AG08395 (cell line): ENCODE data around the gene OR2V2.
A peak's percentile ranks its signal among the peaks of the same experiment; 100 is the strongest.
"Not testable (repeated sequence)": the region's sequence is repeated elsewhere in the genome, so short reads cannot be mapped to it uniquely, and the experiment has no call there.

Source experiments
- DNase-seq: peaks from one replicate; pipeline ENCODE4 v3.0.0; 2012; ENCODE audit warnings: mixed read lengths, low spot score

The OR2V2 gene

DNA sequence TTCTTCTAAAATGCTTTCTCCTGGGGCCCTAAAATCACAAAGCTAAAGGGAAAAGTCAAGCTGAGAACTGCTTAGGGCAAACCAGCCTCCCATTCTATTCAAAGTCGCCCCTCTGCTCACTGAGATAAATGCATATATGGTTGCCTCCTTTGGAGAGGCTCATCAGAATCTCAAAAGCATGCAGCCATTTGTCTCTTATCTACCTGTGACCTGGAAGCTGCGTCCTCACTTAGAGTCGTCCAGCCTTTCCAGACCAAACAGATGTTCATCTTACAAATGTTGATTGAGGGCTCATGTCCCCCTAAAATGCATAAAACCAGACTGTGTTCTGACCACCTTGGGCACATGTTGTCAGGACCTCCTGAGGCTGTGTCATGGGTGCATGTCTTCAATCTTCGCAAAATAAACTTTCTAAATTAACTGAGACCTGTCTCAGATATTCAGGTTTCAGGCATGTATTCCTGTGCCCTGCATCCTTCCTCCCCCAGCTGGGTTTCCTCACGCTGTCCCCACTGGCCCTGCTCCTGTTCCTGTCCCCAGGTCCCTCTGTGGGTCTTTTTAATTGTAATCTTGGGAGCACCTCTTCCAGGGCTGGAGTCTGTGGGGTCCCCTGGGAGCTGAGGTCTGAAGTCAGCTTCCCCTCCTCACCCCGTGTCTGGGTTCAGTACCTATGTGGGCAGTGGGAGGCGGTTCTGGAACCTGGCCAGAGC, at the start of gene OR2V2:
Gene OR2V2 (plus strand): TSS at position 660 of the 710 bp plus-strand sequence. CDS start 7,357 bp downstream, outside the sequence.
- not testable (repeated sequence) for DNase-seq

- not testable (repeated sequence) for DNase-seq
Observed at GRCh38 chr5:181097759-181098491, 49.5 kb upstream of the OR2V2 start.

DNA sequence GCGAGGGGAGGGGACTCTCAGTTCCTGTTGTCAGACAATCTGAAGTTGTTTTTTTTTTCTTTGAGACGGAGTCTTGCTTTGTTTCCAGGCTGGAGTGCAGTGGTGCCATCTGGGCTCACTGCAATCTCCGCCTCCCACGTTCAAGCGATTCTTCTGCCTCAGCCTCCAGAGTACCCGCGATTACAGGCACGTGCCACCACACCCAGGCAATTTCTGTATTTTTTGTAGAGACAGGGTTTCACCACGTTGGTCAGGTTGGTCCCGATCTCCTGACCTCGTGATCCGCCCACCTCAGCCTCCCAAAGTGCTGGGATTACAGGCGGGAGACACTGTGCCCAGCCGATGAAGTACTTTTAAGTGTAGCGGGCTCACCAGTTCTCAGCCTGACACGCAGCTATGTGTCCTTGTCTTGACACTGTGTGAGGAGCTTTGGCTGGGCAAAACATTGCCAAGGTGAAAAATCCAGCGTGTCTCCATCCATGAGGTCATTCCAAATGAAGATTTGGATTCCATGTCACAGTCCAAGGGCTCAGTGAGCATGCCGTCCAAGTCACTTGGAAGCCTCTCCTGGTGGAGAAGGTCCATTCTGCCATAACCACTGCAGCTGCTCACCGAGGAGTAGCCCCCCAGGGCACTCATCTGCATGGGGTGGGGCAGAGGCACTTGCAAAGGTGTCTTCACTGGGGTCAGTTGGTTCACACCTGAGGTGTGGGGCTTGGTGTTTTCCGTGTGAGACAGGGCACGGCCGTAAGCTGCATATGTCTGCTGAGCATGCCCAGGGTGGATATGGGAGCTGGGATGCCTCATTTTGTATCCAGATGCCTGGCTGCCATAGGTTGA, 48.4 kb upstream of the OR2V2 start:
- DNase-seq, result no peak

DNA sequence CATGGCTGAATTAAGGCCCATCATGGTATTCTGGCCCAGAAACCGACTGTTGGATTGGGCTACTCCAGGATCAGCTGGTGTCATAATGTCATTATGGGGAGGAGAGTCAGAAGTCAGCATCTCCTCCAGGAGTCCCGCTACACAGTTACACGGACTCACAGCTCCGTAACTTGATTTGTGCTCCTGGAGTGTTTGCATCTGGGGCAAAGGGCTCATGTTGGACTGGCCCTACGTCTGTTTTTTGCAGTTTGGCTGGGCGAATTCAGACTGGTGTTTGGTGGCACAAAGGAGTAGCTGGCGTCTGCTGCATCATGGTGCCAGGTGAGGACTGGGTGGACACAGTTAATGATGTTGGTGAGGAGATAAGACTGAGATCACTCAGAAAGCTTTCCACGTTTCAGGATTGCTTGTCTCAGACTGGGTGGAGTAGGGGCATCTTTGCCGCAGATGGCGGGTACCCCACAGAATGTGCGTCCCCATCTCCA, 47.7 kb upstream of the OR2V2 start:
- DNase-seq, result no peak

DNA sequence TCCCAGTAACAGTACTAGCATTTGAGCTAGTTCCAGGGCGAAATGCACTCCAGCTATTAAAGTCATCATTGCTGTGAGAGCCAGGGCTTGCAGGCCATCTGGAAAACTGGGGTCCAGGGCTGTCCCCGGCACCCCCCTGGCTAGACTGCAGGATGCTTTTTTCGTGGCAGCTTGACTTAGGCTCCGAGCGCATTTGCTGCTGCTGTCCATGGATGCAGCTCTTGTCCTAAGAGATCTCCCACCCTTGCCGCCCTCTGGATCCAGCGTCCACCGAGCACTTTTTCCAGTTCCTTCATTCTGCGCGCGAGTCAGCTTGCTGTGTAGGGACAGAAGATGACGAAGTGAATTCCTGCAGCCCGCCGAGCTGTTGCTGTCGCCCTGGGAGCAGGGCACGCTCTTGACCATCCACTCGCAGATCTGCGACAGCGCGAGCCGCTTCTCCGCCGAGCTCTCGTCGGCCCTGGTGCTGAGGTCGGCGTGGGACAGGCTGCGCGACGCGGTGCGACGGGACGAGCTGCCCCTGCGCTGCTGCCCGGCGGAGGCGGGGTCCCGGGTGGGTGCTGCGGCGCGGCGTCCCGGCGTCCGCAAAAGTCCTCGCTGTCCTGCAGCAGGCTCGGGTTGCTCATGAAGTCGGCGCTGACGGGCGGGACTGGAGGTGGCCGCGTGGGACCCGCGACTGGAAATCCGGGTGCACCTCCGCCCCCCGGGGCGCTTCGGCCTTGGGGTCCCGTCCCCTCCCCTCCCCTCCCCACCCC, 47.1 kb upstream of the OR2V2 start:
- DNase-seq, result peak; percentile 28

GRCh38 chr5:181101030-181101641, 46.2 kb upstream of the OR2V2 start:
- DNase-seq, result not testable (repeated sequence)

DNA sequence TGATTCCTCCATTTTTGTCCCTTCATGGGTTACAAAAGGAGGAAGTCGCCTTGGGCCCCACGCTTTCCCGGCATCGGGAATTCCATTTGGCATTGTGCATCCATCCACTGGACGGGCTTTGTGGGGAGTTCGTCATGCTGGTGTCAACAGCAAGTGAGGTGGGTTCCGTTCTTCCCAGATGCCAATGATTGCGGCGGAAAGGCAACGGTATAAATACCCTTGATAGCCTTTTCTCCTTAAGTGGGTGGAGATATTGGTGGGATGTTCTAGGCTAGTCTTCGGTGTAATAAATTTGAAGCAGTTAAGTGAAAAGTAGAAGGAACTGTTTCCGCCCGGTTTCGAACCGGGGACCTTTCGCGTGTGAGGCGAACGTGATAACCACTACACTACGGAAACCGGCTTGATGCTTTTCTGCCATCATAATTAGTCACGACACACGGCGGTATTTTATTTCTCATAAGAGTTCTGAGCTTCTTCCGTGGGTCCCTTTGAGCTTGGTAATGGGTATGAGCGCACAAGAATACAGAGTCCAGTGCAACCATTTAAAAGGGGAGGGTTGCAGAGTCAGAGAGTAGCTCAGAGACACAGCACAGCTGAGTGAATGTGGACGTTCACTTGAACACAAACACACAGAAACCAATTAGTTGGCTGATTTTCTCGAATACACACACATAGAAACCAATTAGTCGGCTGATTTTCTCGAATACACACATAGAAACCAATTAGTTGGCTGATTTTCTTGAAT, 45.3 kb upstream of the OR2V2 start:
- DNase-seq, result not testable (repeated sequence)

DNA sequence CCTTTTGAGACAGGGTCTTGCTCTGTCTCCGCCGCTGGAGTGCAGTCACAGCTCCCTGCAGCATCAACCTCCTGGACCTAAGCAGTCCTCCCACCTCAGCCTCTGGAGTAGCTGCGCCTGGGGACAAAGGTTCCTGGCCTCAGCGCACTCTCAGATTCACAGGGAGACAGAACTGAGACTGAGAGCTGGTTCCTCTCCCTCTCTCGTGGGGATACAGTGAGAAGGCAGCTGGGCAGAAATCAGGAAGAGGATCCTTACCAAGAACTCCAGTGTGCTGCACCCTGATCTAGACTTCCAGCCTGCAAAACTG, 43.2 kb upstream of the OR2V2 start:
- not testable (repeated sequence) for DNase-seq

- DNase-seq, result not testable (repeated sequence)
Observed at GRCh38 chr5:181104606-181105390, 42.6 kb upstream of the OR2V2 start.

DNA sequence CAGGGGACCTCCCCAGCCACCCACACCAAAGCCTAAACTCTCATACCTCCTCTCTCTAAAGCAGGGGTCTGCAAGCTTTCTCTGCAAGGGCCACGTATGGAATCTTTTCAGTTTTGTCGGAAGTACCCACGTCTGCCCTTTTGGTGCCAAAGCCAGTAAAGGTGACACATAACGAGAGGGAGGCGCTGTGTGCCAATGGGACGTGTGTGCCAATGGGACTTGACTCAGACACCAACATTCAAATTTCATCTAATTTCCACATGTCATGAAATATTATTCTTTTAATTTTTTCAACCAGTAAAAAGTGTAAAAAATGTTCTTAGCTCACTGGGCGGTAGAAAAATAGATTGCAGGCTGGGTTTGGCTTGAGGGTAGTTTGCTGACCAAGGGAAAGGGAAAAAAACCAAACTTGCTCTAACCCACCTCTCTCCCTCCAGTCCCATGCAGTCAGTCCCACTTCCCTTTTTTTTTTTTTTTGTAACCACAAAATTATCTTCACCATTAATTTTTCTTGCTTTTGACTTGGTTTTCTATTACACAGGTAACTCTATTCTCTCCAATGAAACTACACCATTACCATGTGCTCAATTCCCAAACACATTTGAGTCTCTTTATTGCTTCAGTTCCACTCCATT, 41.9 kb upstream of the OR2V2 start:
- no peak for DNase-seq

DNA sequence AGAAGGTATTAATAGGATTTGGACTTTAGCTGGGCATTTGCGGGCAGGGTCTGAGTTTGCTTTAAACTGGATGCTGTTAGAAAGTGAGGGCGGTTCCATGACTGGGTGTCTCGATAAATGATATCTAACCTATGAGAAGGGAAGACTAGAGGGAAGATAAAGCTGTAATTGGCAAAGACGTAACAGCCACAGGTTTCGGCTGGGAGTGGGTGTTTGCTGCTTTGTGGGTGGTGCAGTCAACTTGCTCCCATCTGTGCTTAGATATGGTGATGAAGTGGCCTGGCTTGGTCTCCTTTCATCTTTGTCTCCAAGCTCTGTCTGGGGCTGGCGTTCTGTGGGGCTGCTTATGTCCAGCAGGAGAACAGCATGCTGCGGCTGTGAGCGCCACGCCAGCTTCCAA, 39.7 kb upstream of the OR2V2 start:
- no peak for DNase-seq

GRCh38 chr5:181108578-181109165, 38.7 kb upstream of the OR2V2 start:
- DNase-seq, result no peak

GRCh38 chr5:181109489-181110013, 37.8 kb upstream of the OR2V2 start:
- no peak for DNase-seq

DNA sequence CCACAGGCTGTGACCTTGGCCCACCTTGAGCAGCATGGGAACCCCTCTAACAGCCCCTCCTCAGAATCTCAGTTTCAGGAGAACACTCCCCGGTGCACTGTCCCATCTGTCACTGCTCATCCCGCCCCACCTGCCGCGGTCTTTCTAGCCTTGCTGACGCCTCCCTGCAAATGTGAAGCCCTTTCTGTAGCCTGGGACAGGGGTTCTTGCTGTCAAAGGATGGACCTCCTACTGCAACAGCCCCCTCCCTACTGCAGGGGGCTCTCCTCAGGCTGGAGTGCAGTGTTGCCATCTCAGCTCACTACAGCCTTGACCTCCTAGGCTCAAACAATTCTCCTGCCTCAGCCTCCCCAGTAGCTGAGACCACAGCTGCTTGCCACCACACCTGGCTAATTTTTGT, 36.4 kb upstream of the OR2V2 start:
- no peak for DNase-seq

GRCh38 chr5:181112476-181112875, 34.9 kb upstream of the OR2V2 start:
- DNase-seq, result no peak

GRCh38 chr5:181113572-181113971, 33.8 kb upstream of the OR2V2 start:
- not testable (repeated sequence) for DNase-seq

DNA sequence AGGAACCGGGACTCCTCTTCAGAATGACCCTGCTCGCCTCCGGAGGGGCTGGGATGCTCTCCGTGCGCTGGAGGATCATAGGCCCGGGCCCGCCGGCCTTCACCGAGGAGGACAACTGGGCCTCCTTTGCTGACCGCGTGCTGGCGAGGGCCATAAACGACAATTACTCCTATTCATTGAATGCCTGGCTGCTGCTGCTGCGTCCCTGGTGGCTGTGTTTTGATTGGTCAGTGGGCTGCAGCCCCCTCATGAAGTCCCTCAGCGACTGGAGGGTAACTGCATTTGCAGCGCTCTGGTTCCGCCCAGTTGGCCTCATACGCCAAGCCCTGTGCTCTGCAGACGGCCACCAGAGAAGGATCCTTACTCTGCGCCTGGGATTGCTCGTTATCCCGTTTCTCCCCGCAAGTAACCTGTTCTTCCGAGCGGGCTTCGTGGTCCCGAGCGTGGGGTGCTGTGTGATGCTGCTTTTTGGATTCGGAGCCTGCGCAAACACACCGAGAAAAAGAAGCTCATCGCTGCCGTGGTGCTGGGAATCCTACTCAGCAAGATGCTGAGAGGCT, 33.0 kb upstream of the OR2V2 start:
- DNase-seq, result peak; percentile 29
